Measurements from ENCODE around the gene ZNF70.

Gene ZNF70

DNA sequence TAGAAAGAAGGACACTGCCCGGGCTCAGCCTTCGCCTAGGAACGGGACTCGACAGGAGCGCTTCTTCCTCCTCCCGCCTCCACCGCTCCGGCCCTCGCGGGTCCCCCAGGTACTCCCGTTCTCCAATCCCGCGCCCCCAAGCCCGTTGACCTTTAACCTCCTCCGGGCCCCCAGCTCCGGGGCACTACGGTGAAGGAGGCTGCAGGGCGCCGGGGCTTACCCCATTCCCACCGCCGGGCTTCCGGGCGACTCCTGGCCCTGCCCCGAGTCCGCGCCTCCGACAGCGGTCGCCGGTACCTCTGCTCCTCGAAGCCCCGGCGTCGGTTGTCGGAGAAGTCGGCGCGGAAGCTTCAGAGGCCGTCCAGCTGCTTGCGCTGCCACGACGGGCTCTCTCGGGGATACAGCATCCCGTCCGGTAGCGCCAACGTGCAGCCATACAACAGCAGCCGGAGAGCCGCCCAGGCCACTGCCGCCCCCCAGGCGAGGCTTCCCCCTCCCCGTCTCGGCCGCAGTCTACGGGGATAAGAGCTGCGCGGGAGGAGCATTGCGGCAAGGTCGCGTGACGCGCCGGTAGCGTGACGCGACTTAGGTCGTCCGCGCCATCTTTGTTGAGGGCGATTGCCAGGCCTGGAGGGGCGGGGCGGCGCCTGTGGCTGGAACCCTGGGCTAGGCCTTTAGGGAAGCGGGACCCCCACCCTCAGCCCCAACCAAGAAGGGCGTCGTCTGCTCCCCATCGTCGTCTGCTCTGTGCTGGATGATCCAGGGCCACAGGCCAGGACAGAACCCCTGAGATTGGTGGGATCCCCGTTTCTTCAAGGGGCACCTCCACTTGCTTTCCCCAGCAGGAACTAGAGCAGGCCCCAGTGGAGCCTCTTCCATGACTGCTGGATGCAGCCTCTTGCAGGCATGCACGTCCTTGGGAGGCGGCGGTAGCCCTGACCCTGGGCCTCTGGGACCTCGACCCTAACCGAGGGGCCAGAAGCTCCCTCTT is 33.8 kb downstream of the ZNF70 start:
- DNase-seq (ENCODE audit: low read depth, low spot score), result peak; percentile 54

- no peak for DNase-seq (ENCODE audit: low read depth, low spot score)
Observed at GRCh38 chr22:23715806-23716375, 35.0 kb downstream of the ZNF70 start.

- DNase-seq (ENCODE audit: low read depth, low spot score), result no peak
Observed at GRCh38 chr22:23714596-23715578, 36.0 kb downstream of the ZNF70 start.

DNA sequence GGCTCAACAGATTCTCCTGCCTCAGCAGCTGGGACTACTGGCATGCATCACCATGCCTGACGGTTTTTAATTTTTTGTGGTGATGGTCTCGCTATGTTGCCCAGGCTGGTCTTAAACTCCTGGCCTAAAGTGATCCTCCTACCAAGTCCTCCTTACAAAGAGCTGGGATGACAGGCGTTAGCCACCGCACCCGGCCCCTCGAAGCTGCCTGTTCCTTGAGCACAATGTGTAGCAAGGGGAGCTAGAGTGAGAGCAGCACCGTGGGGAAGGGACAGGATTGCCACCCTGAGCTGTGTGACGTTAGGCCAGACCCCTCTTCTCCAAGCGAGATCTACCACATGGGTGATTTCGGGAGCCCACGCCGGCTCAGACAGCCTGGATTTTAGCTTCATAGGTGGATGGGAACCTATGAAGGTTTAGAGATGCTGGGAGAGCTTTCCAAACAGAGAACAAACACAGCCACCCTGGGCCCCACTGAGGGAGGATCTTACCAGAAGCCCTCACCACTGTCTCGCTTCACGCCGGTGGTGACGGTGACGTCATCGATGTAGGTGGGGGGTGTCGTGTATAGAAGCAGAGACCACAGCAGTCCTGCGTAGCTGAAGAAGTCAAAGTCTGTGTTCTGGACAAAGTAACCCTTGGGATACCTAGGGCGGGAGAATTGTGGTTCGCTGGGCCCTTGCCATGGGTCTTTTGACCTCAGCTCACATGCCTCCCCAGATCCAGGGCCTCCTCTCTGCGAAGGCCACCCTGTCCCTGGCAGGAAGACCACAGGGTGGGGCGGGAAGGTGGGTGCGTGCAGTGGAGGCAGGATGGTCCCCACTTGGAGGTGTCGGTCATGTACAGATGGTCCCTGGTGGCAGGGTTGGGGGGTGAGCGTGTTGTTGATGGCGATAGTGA is 37.0 kb downstream of the ZNF70 start:
- no peak for DNase-seq (ENCODE audit: low read depth, low spot score)

DNA sequence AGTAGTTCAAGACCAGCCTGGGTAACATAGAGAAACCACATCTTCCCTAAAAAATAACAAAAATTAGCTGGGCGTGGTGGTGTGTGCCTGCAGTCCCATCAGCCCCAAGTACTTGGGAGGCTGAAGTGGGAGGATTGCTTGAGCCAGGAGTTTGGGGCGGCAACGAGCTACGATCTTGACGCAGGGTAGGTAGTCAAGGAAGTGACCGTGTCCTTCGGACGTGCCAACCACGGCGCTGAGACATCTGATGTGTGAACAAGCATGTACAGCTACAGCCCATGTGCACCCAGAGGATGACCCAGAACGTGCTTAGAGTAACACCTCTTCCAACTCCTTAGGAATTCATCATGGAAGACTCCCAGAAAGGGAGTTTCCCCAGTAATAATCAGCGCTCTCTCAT is 38.7 kb downstream of the ZNF70 start:
- DNase-seq (ENCODE audit: low read depth, low spot score), result no peak

GRCh38 chr22:23709107-23709506 is 41.8 kb downstream of the ZNF70 start:
- DNase-seq (ENCODE audit: low read depth, low spot score), result no peak

DNA sequence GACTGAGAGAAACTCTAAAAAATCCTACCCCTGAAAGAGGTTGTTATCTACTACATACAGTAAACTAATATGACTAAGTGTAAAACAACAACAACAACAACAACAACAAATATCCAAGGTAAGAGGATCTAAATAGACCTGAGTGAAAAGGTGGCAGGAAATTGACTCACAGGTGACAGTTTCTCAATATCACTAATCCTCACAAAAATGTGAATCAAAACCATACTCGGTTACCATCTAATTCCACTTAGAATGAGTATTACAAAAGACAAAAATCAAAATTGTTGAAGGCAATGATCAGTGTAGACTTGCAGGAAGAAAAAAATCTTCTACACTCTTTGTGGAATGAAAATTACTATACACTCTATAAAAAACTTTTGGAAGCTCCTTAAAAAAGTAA is 42.6 kb downstream of the ZNF70 start:
- no peak for DNase-seq (ENCODE audit: low read depth, low spot score)

- no peak for DNase-seq (ENCODE audit: low read depth, low spot score)
Observed at GRCh38 chr22:23705358-23705757, 45.6 kb downstream of the ZNF70 start.

DNA sequence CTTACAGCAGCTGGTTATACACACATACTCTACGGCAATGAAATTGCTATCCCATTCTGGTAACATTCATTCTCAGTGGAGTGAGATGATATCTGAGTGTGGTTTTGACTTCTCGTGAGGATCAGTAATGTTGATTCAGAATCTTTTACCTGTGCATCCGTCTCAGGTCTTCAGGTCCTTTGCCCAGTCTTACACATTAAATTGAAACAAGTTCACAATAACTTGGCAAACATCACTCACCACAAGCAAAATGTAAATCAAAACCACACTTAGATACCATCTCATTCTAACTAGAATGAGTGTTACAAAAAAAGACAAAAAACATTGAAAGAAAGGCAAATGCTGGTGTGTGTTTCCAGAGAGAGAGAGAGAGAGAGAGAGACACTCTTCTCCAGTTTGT is 46.1 kb downstream of the ZNF70 start:
- no peak for DNase-seq (ENCODE audit: low read depth, low spot score)

GRCh38 chr22:23704062-23704461 is 46.9 kb downstream of the ZNF70 start:
- no peak for DNase-seq (ENCODE audit: low read depth, low spot score)

GRCh38 chr22:23700706-23701105 is 50.2 kb downstream of the ZNF70 start:
- no peak for DNase-seq (ENCODE audit: low read depth, low spot score)

DNA sequence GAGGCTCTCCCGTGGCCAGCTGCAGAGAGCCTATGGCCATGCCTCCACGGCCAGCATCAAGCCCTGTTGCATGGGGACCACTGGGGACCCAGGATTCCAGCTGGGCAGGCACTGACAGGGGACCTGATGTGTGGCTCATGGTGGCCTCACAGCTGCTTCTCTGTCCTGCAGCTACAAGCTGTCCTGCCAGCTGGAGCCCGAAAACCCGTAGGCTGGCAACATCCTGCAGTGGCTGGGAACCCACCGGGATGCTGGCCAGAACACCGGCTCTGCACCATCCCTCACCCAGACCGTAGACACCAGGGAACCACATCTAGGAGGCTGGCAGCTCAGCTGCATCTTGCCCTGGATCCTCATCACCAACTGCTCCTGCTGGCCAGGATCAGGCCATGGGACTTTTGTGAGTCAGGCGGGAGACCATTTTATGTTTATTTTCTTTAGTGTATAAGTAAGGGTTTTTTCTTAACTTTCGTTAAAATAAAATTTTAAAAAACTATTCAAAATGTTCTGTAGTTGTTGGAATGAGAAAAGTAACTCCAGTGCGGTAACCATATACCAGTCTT is 52.2 kb downstream of the ZNF70 start:
- no peak for DNase-seq (ENCODE audit: low read depth, low spot score)

DNA sequence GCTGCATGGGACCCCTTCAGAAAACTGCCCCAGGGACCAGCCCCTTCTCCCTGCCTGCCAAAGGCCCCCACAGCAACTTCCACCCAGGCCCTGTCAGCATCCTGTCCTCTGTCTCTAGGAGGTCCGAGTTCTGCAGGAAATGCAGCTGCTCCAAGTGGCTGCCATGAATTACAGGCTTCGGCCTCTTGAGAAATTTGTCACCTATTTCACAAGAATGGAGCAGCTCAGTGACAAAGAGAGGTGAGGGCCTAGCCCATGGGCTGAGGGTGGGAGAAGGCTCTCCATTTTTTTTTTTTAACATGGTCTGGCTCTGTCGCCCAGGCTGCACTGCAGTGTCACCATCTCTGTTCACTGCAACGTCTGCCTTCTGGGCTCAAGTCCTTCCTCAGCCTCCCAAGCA is 52.8 kb downstream of the ZNF70 start:
- no peak for DNase-seq (ENCODE audit: low read depth, low spot score)

GRCh38 chr22:23697031-23697970 is 53.6 kb downstream of the ZNF70 start:
- DNase-seq (ENCODE audit: low read depth, low spot score), result no peak

- DNase-seq (ENCODE audit: low read depth, low spot score), result no peak
Observed at GRCh38 chr22:23696326-23696851, 54.5 kb downstream of the ZNF70 start.

- DNase-seq (ENCODE audit: low read depth, low spot score), result no peak
Observed at GRCh38 chr22:23695571-23696325, 55.2 kb downstream of the ZNF70 start.

DNA sequence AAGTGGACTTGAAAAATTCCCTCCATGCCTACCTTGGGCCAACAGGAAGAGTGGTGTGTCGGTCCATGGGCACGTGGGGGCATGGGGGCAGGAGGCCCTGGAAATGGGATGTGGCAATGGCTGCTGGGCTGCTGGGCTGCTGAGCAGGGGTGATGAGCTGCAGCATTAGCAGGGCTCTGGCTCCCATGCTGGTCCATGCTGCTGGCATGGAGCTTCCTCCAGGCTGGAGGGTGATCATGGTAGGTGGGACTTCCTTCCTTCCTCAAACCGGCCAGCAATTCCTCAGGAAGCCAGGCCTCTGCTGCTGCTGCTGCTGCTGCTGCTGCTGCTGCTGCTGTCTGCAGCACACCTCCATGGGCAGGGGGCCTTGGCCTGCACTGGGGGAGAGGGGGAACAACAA is 55.8 kb downstream of the ZNF70 start:
- no peak for DNase-seq (ENCODE audit: low read depth, low spot score)

GRCh38 chr22:23693979-23694680 is 56.8 kb downstream of the ZNF70 start:
- no peak for DNase-seq (ENCODE audit: low read depth, low spot score)

Data from iPS DF 19.7 (cell line).